HepG2 (cell line): ENCODE measurements around the gene FOXD1. TPM values are rescaled to one million over a fixed set of nuclear protein-coding genes. Genes with fewer than 3 reads are reported as not detected.

Experiments used
- CAMTA2 ChIP-seq: sonication (generic); formaldehyde crosslinking; IDR thresholded peaks from 2 replicates; pipeline ENCODE4 v1.4.0; 2020; ENCODE audit warnings: mild to moderate bottlenecking, missing genetic modification reagents, borderline replicate concordance
- CBX1 ChIP-seq: IDR thresholded peaks from one replicate; pipeline ENCODE4 v1.6.1; 2016; ENCODE audit warnings: antibody characterized with exemption, low read depth
- EZH2 ChIP-seq: conservative IDR thresholded peaks from 2 replicates; pipeline ENCODE4 v1.6.1; 2012; ENCODE audit warnings: mild to moderate bottlenecking, low read depth, low read length, moderate library complexity
- GABPB1 ChIP-seq: IDR thresholded peaks from 2 replicates; pipeline ENCODE4 v1.6.1; 2016; ENCODE audit warnings: mild to moderate bottlenecking, missing genetic modification reagents, moderate library complexity, missing compliant biosample characterization
- PHF8 ChIP-seq: sonication (generic); formaldehyde crosslinking; IDR thresholded peaks from 2 replicates; pipeline ENCODE4 v1.5.0; 2020; ENCODE audit warnings: missing genetic modification reagents
- PRDM15 ChIP-seq: sonication (generic); formaldehyde crosslinking; IDR thresholded peaks from 2 replicates; pipeline ENCODE4 v1.4.0; 2020; ENCODE audit warnings: missing genetic modification reagents
- RAD51 ChIP-seq: fragments of 450-650 bp; IDR thresholded peaks from 2 replicates; pipeline ENCODE4 v1.6.1; 2016; ENCODE audit warnings: borderline replicate concordance
- RARG ChIP-seq: sonication (generic); formaldehyde crosslinking; IDR thresholded peaks from 2 replicates; pipeline ENCODE4 v1.4.0; 2020; ENCODE audit warnings: low read depth, mild to moderate bottlenecking, missing genetic modification reagents
- SAFB2 ChIP-seq: sonication (generic); formaldehyde crosslinking; IDR thresholded peaks from 2 replicates; pipeline ENCODE4 v1.5.1; 2020; ENCODE audit warnings: missing genetic modification reagents, low read depth, mild to moderate bottlenecking, borderline replicate concordance
- SATB2 ChIP-seq: sonication (generic); formaldehyde crosslinking; IDR thresholded peaks from 2 replicates; pipeline ENCODE4 v1.5.0; 2020; ENCODE audit warnings: missing genetic modification reagents
- SETDB1 ChIP-seq: sonication (generic); formaldehyde crosslinking; IDR thresholded peaks from 2 replicates; pipeline ENCODE4 v1.5.1; 2020; ENCODE audit warnings: missing genetic modification reagents, mild to moderate bottlenecking, borderline replicate concordance
- SRF ChIP-seq: IDR thresholded peaks from 2 replicates; pipeline ENCODE4 v1.6.1; 2011; ENCODE audit warnings: mild to moderate bottlenecking, low read depth, low read length, moderate library complexity
- TAF15 ChIP-seq: fragments of 200-400 bp; formaldehyde crosslinking; IDR thresholded peaks from one replicate; pipeline ENCODE4 v1.6.1; 2018; ENCODE audit warnings: mild to moderate bottlenecking, low read depth, low read length; ENCODE audit not compliant: poor library complexity, severe bottlenecking
- TBX2 ChIP-seq: sonication (generic); formaldehyde crosslinking; IDR thresholded peaks from 2 replicates; pipeline ENCODE4 v1.5.0; 2020; ENCODE audit warnings: missing genetic modification reagents, mild to moderate bottlenecking, borderline replicate concordance
- ZBTB43 ChIP-seq: sonication (generic); formaldehyde crosslinking; conservative IDR thresholded peaks from 2 replicates; pipeline ENCODE4 v1.4.0; 2020; ENCODE audit warnings: missing genetic modification reagents
- ZKSCAN8 ChIP-seq: IDR thresholded peaks from 2 replicates; pipeline ENCODE4 v1.6.1; 2016; ENCODE audit warnings: borderline replicate concordance, missing genetic modification reagents, missing compliant biosample characterization
- ZNF138 ChIP-seq: sonication (generic); formaldehyde crosslinking; IDR thresholded peaks from 2 replicates; pipeline ENCODE4 v1.5.0; 2020; ENCODE audit warnings: mild to moderate bottlenecking, low read depth, missing genetic modification reagents
- ZNF235 ChIP-seq: sonication (generic); formaldehyde crosslinking; IDR thresholded peaks from 2 replicates; pipeline ENCODE4 v1.8.1; 2023; ENCODE audit warnings: mild to moderate bottlenecking, missing genetic modification reagents, borderline replicate concordance
- ZNF335 ChIP-seq: sonication (generic); formaldehyde crosslinking; IDR thresholded peaks from 2 replicates; pipeline ENCODE4 v1.4.0; 2020; ENCODE audit warnings: missing genetic modification reagents
- ZNF543 ChIP-seq: sonication (generic); formaldehyde crosslinking; IDR thresholded peaks from 2 replicates; pipeline ENCODE4 v1.4.0; 2020; ENCODE audit warnings: mild to moderate bottlenecking, missing genetic modification reagents
- ZNF776 ChIP-seq: sonication (generic); formaldehyde crosslinking; IDR thresholded peaks from 2 replicates; pipeline ENCODE4 v1.4.0; 2020; ENCODE audit warnings: mild to moderate bottlenecking, missing genetic modification reagents
- ZNF816 ChIP-seq: sonication (generic); formaldehyde crosslinking; IDR thresholded peaks from 2 replicates; pipeline ENCODE4 v1.8.0; 2022; ENCODE audit warnings: missing genetic modification reagents, mild to moderate bottlenecking, borderline replicate concordance
- polyA plus RNA-seq, 8 experiments: library from polyadenylated mRNA; depleted of rRNA in 3 of 8; stranded (reverse) in 7 of 8; unstranded in 1 of 8; fragments of >200 nt; fragmentation: Illumina TruSeq in 4 of 8; extraction: Trizol in 4 of 8; gene quantifications; 2 replicates each; pipeline versions ENCODE4 v1.2.1 to v1.2.3, GENCODE V29; 2011 to 2016; ENCODE audit warnings: low read depth in 4 of 8, missing spikeins in 1 of 8, mixed read lengths in 1 of 8; ENCODE audit not compliant: insufficient read depth in 1 of 8
- total RNA-seq, 5 experiments: library from RNA; depleted of rRNA; stranded (reverse); fragments of >200 nt; fragmentation: Illumina TruSeq; extraction: Trizol; gene quantifications; 2 replicates each; pipeline ENCODE4 v1.2.3, GENCODE V29; 2016; ENCODE audit warnings: low read depth in 1 of 5
- TF ChIP-seq, protein P1 (sequence below): sonication (generic); formaldehyde crosslinking; IDR thresholded peaks from 2 replicates; pipeline ENCODE4 v1.4.0; 2020; ENCODE audit warnings: missing genetic modification reagents
- TF ChIP-seq, protein P2 (sequence below): sonication (generic); formaldehyde crosslinking; IDR thresholded peaks from 2 replicates; pipeline ENCODE4 v1.4.0; 2020; ENCODE audit warnings: missing genetic modification reagents

The FOXD1 gene
- total and polyA plus RNA-seq, 2 of the 13 experiments (the other 11 are each of a cell fraction or from before 2014, with no cell fraction given), result 0.04 to 0.05 TPM

DNA sequence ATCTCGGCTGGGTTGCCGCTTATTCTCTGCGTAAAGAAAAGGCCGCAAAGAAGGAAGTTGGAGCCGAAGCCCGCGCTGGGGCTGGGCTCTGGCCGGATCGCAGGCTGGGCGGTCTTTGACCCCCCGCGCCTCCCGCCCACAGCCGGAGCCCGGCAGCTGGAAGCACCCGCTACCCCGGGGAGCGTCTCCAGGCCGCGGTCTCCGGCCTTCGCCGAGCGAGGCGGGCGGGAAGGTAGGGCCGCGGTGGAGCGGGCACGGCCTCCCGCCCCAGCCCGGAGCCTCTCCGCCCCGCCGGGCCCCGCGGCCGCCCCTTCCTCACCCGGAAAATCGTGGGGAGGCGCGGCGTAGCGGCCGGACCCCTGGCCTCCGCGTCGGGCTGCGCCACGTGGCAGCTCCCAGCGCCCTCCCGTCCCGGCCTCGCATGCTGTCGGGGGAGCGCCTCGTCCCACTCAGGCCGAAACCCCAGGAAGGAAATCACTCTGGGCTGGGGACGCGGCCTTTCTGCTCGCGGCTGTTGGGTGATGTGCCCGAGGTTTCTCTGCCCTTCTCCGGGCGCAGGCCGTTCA, 12.0 kb downstream of the FOXD1 start (continued):
- no peak for TF ChIP-seq SETDB1 (CRISPR knock-in tag)
- no peak for TF ChIP-seq ZBTB43 (CRISPR knock-in tag)
- TF ChIP-seq ZKSCAN8 (CRISPR knock-in tag), result no peak
- no peak for TF ChIP-seq CBX1
- no peak for TF ChIP-seq ZNF138 (CRISPR knock-in tag)
- TF ChIP-seq, protein P1, sequence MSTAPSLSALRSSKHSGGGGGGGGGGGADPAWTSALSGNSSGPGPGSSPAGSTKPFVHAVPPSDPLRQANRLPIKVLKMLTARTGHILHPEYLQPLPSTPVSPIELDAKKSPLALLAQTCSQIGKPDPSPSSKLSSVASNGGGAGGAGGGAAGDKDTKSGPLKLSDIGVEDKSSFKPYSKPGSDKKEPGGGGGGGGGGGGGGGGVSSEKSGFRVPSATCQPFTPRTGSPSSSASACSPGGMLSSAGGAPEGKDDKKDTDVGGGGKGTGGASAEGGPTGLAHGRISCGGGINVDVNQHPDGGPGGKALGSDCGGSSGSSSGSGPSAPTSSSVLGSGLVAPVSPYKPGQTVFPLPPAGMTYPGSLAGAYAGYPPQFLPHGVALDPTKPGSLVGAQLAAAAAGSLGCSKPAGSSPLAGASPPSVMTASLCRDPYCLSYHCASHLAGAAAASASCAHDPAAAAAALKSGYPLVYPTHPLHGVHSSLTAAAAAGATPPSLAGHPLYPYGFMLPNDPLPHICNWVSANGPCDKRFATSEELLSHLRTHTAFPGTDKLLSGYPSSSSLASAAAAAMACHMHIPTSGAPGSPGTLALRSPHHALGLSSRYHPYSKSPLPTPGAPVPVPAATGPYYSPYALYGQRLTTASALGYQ (CRISPR knock-in tag), result no peak; the same call in 1 of the 2 replicates
- peak; percentile 45; the same call in 1 of the 2 replicates for TF ChIP-seq ZNF543
- no peak for TF ChIP-seq RAD51
- TF ChIP-seq, protein P2, sequence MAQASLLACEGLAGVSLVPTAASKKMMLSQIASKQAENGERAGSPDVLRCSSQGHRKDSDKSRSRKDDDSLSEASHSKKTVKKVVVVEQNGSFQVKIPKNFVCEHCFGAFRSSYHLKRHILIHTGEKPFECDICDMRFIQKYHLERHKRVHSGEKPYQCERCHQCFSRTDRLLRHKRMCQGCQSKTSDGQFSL (CRISPR knock-in tag), result 0 out of 2 replicates have a peak, but pooled peaks have one; percentile 32
- TF ChIP-seq RARG, result no peak
- no peak for TF ChIP-seq SRF
- 0 out of 2 replicates have a peak, but pooled peaks have one; percentile 53 for TF ChIP-seq CAMTA2 (CRISPR knock-in tag)
- 0 out of 2 replicates have a peak, but pooled peaks have one; percentile 78 for TF ChIP-seq EZH2
- peak; percentile 41; the same call in 1 of the 2 replicates for TF ChIP-seq SATB2 (CRISPR knock-in tag)
- no peak for TF ChIP-seq TAF15
- TF ChIP-seq ZNF816, result peak; percentile 40; the same call in 1 of the 2 replicates
- peak; percentile 76; the same call in 1 of the 2 replicates for TF ChIP-seq ZNF776 (CRISPR knock-in tag)
- TF ChIP-seq GABPB1 (CRISPR knock-in tag), result peak; percentile 34; the same call in 1 of the 2 replicates
- TF ChIP-seq PHF8 (CRISPR knock-in tag), result peak; percentile 64
- no peak for TF ChIP-seq TBX2 (CRISPR knock-in tag)
- TF ChIP-seq SAFB2 (CRISPR knock-in tag), result 0 out of 2 replicates have a peak, but pooled peaks have one; percentile 15
- peak; percentile 34; the same call in 1 of the 2 replicates for TF ChIP-seq ZNF235 (CRISPR knock-in tag)
- no peak for TF ChIP-seq ZNF335 (CRISPR knock-in tag)
- no peak for TF ChIP-seq PRDM15 (CRISPR knock-in tag)
